ENCODE measurements around the gene CREB5. TPM values are rescaled to one million over a fixed set of nuclear protein-coding genes. Genes with fewer than 3 reads are reported as not detected.

The CREB5 gene
- total RNA-seq, 4 donors from 2014 or later = 16.8 to 22.4 (median 20.9) TPM

GRCh38 chr7:28371846-28372245 lies 40.5 kb upstream of the CREB5 start:
- no peaks in the 10 kb centered on the region for H3K4me1 ChIP-seq
- H3K36me3 ChIP-seq = no peaks in the 10 kb centered on the region
- H3K27me3 ChIP-seq = no peaks in the 10 kb centered on the region
- H3K4me3 ChIP-seq = no peak overlapping the region
- 61 to 66% methylated on average over 7 of the region's 7 CpGs for WGBS, 2 donors
- no peak for DNase-seq (ENCODE audit: low spot score in 2 of 2)
- no peak for TF ChIP-seq EP300 (IDR thresholded peaks at IDR 0.05)
- no peak for TF ChIP-seq CTCF (IDR thresholded peaks at IDR 0.05)
- no peak for TF ChIP-seq POLR2A (IDR thresholded peaks at IDR 0.05)
- no peaks in the 10 kb centered on the region for H3K9me3 ChIP-seq
- no peak overlapping the region for H3K27ac ChIP-seq

- 87 to 89% methylated on average over 3 of the region's 3 CpGs for WGBS, 2 donors
- TF ChIP-seq POLR2A (IDR thresholded peaks at IDR 0.05) = no peak
- TF ChIP-seq CTCF (IDR thresholded peaks at IDR 0.05) = no peak
- no peak for TF ChIP-seq EP300 (IDR thresholded peaks at IDR 0.05)
Measured at GRCh38 chr7:28373990-28374389, 38.3 kb upstream of the CREB5 start.

GRCh38 chr7:28375729-28376128 lies 36.6 kb upstream of the CREB5 start:
- Histone ChIP-seq H3K4me3 (no peak overlapping the region), H3K9me3 (no peaks in the 10 kb centered on the region), H3K4me1 (no peaks in the 10 kb centered on the region), H3K27me3 (no peaks in the 10 kb centered on the region), H3K27ac (no peak overlapping the region), H3K36me3 (no peaks in the 10 kb centered on the region)
- TF ChIP-seq POLR2A (IDR thresholded peaks at IDR 0.05) = no peak
- no peak for TF ChIP-seq CTCF (IDR thresholded peaks at IDR 0.05)
- no peak for TF ChIP-seq EP300 (IDR thresholded peaks at IDR 0.05)
- DNase-seq (ENCODE audit: low spot score in 2 of 2) = no peak
- 75 to 84% methylated on average over 1 of the region's 1 CpG for WGBS, 2 donors

More at GRCh38 chr7:28373990-28374389, 38.3 kb upstream of the CREB5 start:
- H3K27me3 ChIP-seq = no peaks in the 10 kb centered on the region
- no peak overlapping the region for H3K27ac ChIP-seq
- no peaks in the 10 kb centered on the region for H3K36me3 ChIP-seq
- H3K4me1 ChIP-seq = no peaks in the 10 kb centered on the region
- no peaks in the 10 kb centered on the region for H3K9me3 ChIP-seq
- no peak overlapping the region for H3K4me3 ChIP-seq
- DNase-seq (ENCODE audit: low spot score in 2 of 2) = no peak

GRCh38 chr7:28376634-28377033 lies 35.7 kb upstream of the CREB5 start:
- DNase-seq (ENCODE audit: low spot score in 2 of 2) = no peak
- no peaks in the 10 kb centered on the region for H3K36me3 ChIP-seq
- H3K27me3 ChIP-seq = no peaks in the 10 kb centered on the region
- no peaks in the 10 kb centered on the region for H3K4me1 ChIP-seq
- H3K27ac ChIP-seq = no peak overlapping the region
- no peak for TF ChIP-seq EP300 (IDR thresholded peaks at IDR 0.05)
- no peak for TF ChIP-seq CTCF (IDR thresholded peaks at IDR 0.05)
- no peak for TF ChIP-seq POLR2A (IDR thresholded peaks at IDR 0.05)
- H3K4me3 ChIP-seq = no peak overlapping the region
- 93 to 94% methylated on average over 2 of the region's 2 CpGs for WGBS, 2 donors
- H3K9me3 ChIP-seq = no peaks in the 10 kb centered on the region

GRCh38 chr7:28378574-28379149 lies 33.7 kb upstream of the CREB5 start:
- no peaks in the 10 kb centered on the region for H3K9me3 ChIP-seq
- WGBS, 2 donors = 86 to 90% methylated on average over 3 of the region's 3 CpGs
- no peak for TF ChIP-seq EP300 (IDR thresholded peaks at IDR 0.05)
- TF ChIP-seq CTCF (IDR thresholded peaks at IDR 0.05) = no peak
- no peak for TF ChIP-seq POLR2A (IDR thresholded peaks at IDR 0.05)
- H3K27me3 ChIP-seq = no peaks in the 10 kb centered on the region
- H3K4me1 ChIP-seq = no peaks in the 10 kb centered on the region
- H3K27ac ChIP-seq = no peak overlapping the region
- DNase-seq (ENCODE audit: low spot score in 2 of 2) = no peak
- no peaks in the 10 kb centered on the region for H3K36me3 ChIP-seq
- no peak overlapping the region for H3K4me3 ChIP-seq
